Measurements from ENCODE around the gene PTPRCAP.
"Not testable (repeated sequence)": the region's sequence is repeated elsewhere in the genome, so short reads cannot be mapped to it uniquely, and the experiment has no call there.

Gene PTPRCAP, protein sequence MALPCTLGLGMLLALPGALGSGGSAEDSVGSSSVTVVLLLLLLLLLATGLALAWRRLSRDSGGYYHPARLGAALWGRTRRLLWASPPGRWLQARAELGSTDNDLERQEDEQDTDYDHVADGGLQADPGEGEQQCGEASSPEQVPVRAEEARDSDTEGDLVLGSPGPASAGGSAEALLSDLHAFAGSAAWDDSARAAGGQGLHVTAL

GRCh38 chr11:67437082-67437808, at the start of gene PTPRCAP:
Gene PTPRCAP (minus strand): TSS chr11:67437682. CDS start chr11:67437619, 63 bp downstream.
- peak; percentile 48 to 64 (median 63) for DNase-seq (ENCODE audit: low read depth in 3 of 3)

DNA sequence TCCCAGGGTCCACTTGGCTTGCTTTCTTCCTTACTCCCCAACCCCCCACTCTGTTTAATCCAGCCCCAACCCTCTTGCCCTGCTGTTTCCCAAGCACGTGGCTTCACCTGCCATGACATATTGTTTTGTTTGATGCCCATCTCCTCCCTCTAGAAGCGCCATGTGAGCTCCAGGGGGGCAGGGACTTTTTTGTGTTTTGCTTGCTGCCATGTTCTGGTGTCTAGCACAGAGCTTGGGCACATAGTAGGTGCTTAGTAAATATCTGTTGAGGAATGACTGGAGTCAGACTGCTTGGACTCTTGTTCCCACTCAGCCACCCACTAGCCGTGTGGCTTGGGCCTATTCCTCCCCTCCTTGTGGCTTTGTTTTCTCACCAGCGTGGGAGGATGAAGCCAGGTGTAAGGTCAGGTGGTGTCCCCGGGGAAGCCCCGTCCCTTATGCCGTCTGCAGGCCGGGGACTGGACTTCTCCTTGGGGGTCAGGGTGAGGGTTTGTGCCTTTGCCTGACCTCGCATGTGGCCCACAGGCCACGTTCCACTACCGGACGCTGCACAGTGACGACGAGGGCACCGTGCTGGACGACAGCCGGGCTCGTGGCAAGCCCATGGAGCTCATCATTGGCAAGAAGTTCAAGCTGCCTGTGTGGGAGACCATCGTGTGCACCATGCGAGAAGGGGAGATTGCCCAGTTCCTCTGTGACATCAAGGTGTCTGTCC, 49.2 kb upstream of the PTPRCAP start:
- no peak for DNase-seq (ENCODE audit: low read depth in 3 of 3)

- not testable (repeated sequence) for DNase-seq (ENCODE audit: low read depth in 3 of 3)
Observed at GRCh38 chr11:67485873-67486361, 48.4 kb upstream of the PTPRCAP start.

GRCh38 chr11:67484847-67485311, 47.4 kb upstream of the PTPRCAP start:
- DNase-seq (ENCODE audit: low read depth in 3 of 3), result no peak

DNA sequence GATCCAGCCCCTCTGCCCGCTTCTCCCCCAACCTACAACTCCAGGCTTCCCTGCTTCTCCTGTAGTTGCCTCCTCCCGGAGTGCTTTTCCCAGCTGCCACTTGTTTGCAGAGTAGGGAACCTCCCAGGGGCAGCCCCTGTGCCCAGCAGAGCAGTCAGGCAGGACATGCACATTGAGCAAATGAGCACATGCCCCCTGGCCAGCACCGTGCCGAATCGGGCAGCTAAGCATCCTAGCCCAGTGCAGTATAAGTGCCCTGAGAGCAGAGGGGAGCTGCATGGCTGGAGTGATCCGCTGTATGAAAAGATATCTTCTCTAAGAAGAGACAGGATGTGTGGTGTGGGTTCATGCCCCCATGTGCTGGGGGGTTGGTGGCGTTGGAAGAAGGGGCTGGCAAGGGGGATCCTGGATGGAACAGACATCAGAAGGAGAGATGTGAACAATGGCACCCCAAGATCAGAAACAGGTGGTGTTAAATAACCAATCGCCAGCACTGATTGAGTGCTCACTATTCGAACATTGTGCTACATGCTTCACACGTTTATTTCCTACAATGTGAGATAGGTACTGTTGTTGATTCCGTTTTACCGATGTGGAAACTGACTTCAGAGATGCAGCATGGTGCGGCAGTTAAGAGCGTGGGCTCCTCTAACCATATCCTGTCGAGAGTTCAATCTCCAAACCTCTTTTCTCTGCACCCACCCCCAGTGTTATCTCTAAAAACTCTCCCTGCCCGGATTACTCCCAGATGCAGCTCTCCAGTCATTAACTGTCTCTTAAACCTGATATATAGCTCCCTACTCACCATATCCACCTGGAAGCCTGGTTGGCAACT, 46.6 kb upstream of the PTPRCAP start:
- no peak for DNase-seq (ENCODE audit: low read depth in 3 of 3)

DNA sequence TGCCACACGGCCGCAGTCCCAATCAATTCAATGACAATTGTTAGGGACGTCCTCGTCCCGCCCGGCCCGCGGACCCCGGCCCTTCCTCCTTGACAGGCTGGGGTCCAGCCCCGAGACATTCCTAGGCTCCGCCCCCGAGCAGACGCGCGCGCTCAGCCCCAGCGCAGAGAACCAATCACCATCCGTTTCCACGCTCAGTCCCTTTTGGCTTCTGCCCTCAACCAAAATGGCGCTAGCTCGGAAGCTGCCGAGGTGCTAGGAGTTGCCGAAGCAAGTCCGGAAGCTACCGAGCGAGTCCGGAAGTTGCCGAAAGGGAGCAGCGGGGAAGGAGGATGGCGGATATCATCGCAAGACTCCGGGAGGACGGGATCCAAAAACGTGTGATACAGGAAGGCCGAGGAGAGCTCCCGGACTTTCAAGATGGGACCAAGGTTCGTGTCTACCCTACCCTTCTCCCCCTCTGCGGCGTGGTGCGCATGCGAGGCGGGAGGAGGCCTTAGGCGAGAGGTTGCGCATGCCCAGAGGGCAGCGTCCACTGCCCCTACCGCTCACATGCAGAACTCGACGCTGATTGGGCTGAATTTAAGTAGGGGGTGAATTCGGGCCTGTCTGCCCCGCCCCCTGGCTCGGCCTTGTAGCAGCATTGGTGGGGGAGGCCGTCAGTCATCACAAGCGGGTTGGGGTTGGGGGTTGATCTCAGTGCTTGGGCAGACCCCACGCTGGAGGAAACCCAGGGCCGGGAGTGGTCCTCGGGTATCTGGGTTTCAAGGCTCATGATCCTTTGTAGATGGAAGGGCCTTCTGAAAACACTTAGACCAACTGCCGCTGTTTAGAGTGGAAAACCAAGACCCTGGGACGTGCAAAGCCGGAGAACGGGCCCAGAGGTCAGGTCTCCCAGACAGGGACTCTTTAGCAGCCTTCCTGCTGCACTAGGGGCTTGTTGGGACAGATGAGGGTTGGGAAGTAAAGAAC, 45.6 kb upstream of the PTPRCAP start, which contains the start of gene AIP:
Gene AIP, plus strand, starts transcription at position 200 of the 972 bp plus-strand sequence. Its CDS starts 133 bp downstream, at position 333.
- DNase-seq (ENCODE audit: low read depth in 3 of 3), result peak; percentile 91 to 95 (median 94)

GRCh38 chr11:67482275-67482826, 44.9 kb upstream of the PTPRCAP start:
- DNase-seq (ENCODE audit: low read depth in 3 of 3), result no peak

GRCh38 chr11:67477344-67478050, 40.0 kb upstream of the PTPRCAP start:
- DNase-seq (ENCODE audit: low read depth in 3 of 3), result not testable (repeated sequence)

- DNase-seq (ENCODE audit: low read depth in 3 of 3), result not testable (repeated sequence)
Observed at GRCh38 chr11:67476692-67477091, 39.2 kb upstream of the PTPRCAP start.

DNA sequence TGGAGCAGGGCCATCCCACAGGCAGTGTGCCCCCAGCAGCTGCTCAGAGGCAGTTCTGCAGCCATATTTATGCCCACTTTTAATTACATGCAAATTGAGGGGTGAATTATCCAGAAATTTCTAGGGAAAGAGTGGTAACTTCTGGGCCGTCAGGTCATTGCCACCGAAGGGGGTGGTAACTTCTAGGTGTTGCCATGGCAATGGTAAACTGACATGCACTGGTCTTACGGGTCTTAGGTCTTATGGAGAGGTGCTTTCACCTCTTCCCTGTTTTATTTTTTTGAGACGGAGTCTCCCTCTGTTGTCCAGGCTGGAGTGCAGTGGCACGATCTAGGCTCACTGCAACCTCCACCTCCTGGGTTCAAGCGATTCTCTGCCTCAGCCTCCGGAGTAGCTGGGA, 35.4 kb upstream of the PTPRCAP start:
- no peak for DNase-seq (ENCODE audit: low read depth in 3 of 3)

DNA sequence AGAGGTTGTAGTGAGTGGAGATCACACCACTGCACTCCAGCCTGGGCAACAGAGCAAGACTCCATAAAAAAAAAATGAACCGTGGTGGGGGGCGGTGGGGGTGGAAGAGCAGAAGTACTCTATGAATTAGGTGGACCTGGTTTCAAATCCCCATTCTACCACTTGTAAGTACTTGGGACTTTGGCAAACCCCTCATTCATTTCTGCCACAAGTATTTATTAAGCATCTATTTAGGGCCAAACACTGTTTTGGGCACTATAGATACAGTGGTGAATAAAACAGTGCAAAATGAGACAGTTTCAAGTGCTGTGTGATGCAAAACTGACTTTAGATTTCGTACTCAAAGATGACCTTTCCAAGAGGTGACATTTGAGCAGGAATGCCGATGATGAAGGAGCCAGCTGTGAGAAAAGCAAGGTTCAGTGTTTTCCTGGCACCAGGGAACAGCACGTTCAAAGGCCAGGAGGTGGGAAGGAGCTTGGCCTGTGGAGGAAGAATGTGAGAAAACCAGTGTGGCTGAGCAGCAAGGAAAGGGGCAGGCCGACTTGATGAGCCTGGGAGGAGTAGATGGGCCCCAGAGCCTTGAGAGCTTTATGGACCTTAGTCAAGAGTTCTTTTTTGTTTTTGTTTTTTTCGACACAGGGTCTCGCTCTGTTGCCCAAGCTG, 33.0 kb upstream of the PTPRCAP start:
- no peak for DNase-seq (ENCODE audit: low read depth in 3 of 3)

DNA sequence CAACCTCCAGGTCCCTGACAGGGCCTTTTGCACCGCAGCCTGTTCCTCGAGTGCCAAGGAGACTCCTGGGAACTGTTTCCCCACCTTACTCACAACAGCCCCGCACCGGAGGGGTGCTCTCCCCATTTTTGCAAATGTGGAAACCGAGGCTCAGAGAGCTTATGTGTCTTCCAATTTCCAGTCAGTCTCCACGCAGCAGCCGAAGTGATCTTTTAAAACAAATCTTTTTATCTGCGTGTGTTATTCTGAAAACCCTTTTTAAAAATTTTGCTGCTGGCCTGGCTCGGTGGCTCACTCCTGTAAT, 32.0 kb upstream of the PTPRCAP start:
- no peak for DNase-seq (ENCODE audit: low read depth in 3 of 3)

GRCh38 chr11:67468759-67469507, 31.5 kb upstream of the PTPRCAP start, which contains the start of gene TMEM134:
Gene TMEM134 (minus strand): TSS chr11:67469251. CDS start chr11:67469192, 59 bp downstream.
- peak; percentile 84 to 91 (median 90) for DNase-seq (ENCODE audit: low read depth in 3 of 3)

GRCh38 chr11:67468456-67468758, 30.9 kb upstream of the PTPRCAP start:
- DNase-seq (ENCODE audit: low read depth in 3 of 3), result no peak

DNA sequence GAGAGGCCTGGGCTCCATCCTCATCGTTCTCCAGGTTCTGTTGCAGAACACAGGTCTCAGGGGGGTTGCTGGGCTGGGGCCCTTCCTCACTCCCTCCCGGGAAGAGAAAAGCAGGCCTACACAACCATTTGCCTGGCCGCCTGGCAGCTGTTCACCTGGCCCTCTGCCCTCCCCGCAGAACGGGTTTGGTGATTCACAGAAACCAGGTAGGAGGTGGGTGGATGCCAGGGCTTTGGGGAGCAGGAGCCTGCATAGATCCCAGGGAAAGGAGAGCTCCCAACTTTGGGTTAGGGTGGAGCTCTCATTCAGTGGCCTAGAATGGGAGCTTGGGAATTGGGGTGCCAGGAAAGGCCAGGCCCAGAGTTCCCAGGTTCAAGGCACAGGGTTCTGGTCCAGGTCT, 30.6 kb upstream of the PTPRCAP start:
- no peak for DNase-seq (ENCODE audit: low read depth in 3 of 3)

GRCh38 chr11:67466962-67467771, 29.7 kb upstream of the PTPRCAP start:
- no peak for DNase-seq (ENCODE audit: low read depth in 3 of 3)

DNA sequence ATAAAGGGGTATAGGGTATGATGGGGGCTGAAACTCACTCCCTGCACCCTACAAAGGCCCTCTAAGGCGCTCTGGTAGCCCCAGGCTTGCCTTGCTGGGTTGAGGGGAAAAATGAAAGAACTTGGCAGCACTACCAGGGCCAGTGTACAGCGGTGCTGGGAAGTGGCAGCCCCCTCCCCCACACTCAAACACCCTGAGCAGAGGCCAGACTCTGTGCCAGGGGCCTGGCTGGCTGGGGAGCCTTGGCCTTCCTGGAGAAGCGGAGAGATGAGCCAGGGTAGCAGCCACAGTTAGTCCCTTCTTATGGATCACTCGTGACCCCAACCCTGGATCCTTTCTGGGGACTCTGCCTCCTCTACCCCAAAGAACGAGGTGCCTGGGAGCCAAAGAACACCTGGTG, 28.9 kb upstream of the PTPRCAP start:
- DNase-seq (ENCODE audit: low read depth in 3 of 3), result no peak

Measured in stimulated activated CD4-positive, alpha-beta T cell treated with anti-CD3 and anti-CD28 coated beads, TNF-alpha, amount 100 ng/mL, for 4 hours (primary cell).